Measurements from ENCODE around the gene MYL12A.

MYL12A gene

GRCh38 chr18:3225588-3225987, 22.0 kb upstream of the MYL12A start:
- DNase-seq (ENCODE audit: low spot score): no peak

GRCh38 chr18:3226048-3226447, 21.6 kb upstream of the MYL12A start:
- DNase-seq (ENCODE audit: low spot score): no peak

DNA sequence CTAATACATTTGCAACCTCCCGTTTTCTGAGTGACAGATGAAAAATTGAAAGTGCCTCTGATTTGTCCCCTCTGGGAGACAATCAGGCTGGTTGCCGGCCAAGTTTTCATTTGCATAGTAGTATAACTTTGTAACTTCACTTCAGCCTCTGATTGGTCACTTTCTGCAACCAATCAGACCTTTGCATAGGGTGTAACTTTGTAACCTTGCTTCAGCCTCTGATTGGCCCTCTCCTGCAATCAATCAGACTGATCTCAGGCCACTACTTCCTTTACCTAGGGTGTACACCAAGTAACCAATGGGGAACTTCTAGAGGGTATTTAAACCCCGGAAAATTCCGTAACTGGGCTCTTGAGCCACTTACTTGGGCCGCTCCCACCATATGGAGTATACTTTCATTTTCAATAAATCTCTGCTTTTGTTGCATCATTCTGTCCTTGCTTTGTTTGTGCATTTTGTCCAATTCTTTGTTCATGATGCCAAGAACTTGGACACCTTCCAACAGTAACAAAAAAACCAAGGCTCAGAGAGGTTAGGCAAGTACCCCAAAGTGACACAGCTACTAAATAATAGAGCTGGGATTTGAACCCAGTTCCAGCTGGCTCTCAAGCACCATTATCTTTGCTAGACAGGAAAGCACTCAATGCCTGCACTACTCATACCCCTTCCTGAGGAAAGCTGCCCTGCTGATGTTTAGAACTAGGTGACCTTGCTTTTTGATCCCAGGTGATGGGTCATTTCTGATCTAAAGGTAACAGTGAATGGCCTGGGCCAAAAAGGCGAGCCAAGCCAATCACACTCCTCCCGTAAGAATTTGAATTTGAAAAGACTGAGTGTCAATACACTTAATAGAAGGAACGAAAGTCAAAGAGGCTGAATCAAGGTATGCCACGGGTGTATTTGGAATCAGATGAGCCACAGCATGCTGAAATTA, 16.9 kb upstream of the MYL12A start:
- DNase-seq (ENCODE audit: low spot score): peak; percentile 57

DNA sequence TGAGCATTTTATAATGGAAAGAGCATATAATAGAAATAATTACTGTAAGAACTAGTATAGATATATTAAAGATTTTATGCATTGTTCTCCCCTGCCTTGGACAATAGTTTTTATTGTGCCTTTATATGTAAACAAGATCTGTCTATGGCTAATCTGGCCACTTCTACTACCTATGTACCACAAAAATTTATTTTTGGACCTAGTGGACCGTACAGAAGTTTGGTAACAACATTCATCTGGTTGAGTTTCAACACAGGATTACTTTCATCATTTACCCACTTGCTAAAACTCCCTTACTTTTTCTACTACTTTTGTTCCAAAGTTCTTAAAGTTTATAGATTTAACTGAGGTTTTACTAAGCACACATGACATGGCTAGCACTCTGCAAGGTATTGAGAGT, 14.6 kb upstream of the MYL12A start:
- DNase-seq (ENCODE audit: low spot score): no peak

DNA sequence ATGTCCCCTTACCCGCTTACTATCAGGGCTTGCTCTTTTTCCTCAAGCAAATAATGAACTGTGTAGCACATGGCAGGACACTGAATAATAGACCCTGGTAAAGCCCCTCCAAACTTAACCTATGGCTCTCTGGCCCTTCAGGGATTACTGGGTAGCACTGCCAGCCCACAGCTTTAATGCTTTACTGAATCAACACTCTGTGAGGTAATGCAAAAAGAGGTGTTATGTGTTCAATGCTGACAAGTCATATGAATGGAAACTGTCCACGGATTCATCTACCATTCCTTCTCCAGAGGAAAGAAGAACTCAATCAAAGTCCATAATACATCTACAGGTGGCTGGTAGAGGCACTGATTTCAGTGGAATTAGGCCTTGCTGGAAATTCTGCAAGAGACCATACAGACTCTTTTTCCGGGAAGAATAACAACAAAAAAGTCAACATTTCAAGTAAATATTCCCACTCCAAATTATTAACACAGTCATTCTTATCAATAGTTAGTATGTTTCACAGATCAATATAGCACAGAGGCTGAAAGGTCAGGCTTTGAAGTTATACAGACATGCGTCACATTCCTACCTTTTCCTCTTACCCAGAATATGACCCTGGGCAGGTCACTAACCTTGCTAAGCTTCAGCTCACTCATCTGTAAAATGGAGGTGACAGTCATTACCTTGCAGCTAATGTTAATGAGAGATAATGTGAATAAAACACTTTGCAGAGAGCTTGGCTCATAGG, 14.0 kb upstream of the MYL12A start:
- no peak for DNase-seq (ENCODE audit: low spot score)

GRCh38 chr18:3234457-3234856, 13.1 kb upstream of the MYL12A start:
- DNase-seq (ENCODE audit: low spot score): no peak

GRCh38 chr18:3235846-3236245, 11.8 kb upstream of the MYL12A start:
- no peak for DNase-seq (ENCODE audit: low spot score)

- no peak for DNase-seq (ENCODE audit: low spot score)
Measured at GRCh38 chr18:3236470-3236869, 11.1 kb upstream of the MYL12A start.

DNA sequence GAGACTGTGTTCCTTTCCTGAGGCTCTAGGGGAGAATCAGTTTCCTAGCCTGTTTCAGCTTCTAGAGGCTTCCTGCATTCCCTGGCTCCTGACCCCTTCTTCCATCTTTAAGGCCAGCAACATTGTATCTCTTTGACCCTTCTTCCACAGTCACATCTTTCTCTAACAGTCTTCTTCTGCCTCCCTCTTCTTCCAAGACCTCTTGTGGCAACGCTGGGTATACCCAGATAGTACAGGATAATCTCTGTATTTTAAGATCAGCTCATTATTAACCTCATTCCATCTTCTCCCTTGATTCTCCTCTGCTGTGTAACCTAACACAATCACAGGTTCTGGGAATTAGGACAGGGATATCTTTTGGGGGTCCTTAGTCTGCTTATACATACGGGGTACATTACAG, 8.9 kb upstream of the MYL12A start:
- DNase-seq (ENCODE audit: low spot score): no peak

- no peak for DNase-seq (ENCODE audit: low spot score)
Measured at GRCh38 chr18:3245185-3245564, 2.4 kb upstream of the MYL12A start.

GRCh38 chr18:3245853-3246634, 1.6 kb upstream of the MYL12A start:
- peak; percentile 88 for DNase-seq (ENCODE audit: low spot score)

- DNase-seq (ENCODE audit: low spot score): no peak
Measured at GRCh38 chr18:3246635-3247239, 864 bp upstream of the MYL12A start.

DNA sequence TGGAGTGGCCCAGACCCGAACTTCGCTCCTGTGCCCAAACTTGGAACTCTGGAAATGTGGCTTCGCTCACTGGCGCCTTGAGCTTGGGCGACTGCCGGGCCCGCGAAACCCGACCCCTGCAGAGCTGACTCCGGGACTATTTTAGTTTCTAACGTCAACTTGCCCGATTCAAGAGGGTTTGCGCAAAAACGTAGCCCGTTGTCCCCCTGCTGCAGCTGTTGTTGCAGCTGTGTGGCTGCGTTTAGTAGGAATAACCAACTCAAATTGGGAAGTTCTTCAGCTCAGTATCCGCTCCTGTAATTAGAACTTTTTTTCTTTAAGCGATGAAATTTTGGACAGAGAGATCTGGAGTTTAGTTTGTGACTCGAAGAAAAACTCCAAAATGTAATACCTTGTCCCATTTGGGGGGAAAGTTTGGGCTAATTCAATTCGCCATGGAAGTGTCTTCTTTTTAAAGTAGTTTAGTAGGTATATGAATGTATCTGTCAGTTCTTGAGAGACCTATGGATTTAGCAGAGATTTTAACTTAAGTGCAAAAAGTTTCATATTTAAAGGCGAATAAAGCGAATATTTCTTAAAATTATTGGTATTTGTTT, 559 bp downstream of the MYL12A start:
- no peak for DNase-seq (ENCODE audit: low spot score)

DNA sequence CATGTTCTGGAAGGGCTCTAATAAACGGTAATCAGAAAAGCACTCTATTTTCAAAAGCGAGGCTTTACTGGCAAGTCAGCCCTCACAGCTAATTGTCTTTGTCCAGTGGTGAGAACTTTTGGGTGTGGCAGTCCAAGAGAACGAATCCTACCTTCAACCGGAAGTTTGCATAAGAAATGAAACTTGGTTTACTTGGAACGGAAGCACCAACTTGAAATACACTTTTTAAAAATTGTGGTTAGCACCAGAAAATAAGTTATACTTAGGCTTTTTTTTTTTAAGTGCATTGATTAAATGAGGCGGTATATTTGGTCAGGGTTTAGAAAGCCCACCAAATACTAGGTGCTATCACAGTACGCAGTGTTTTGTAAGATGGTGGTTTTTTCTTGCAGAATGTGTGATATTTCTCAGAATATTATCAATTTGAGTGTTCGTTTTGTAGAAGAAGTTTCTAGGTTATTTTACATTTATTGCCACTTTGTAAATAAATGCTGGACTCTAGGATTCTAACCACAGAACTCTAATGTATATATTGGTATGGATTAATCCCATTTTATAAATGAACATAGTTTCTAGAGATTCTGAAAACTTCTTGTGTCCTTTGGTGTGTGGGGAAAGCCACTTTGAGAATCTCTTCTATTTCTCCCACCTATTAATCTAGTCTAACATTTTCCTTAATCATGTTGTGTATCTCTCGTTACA, 1.2 kb downstream of the MYL12A start:
- DNase-seq (ENCODE audit: low spot score): peak; percentile 78

GRCh38 chr18:3250237-3251107, 2.9 kb downstream of the MYL12A start:
- DNase-seq (ENCODE audit: low spot score): peak; percentile 51

DNA sequence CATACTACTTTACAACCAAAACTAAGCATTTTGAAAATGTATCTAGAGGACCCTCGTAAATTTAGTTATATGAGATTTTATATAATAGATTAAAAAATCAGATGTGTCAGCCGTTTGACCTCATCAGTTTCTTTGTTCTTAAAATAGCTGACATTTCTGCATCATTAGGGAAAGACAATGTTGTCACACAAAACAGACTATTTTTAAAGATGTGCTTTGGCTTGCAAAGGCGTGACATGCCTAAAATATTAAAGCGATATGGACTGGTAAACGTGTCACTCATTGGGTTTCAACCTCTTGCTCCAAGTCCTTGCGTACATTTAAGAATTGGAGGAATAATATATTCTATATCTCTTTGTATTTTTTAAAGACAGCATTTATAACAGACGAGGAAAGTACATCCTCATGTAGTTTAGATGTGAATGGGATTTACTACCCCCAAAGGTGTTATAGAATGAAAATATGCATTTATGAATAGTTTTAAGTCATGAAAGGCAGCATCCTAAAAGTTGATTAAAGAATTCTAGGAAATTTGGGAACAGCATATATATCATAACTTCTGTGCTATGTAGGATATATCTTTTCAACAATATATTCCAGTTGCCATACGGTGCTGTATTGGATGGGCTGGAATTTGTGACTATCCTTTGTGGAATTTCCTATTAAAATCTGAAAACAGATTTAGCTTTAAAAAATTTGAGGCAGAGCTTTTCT, 3.8 kb downstream of the MYL12A start:
- no peak for DNase-seq (ENCODE audit: low spot score)

DNA sequence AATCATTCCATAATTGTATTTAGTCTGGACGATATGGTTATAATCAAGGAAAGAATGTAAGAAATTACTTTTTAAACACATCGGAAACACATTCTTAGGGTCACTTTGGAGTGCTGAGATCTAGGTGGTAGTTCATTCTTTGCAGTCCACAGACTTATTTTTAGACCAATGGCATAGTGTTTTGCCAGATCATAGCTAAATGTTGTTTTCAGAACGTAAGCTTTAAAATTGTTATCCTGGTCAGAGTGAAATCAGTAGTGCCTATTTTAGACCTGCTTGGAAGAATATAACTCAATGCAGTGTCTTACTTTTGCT, 4.3 kb downstream of the MYL12A start:
- no peak for DNase-seq (ENCODE audit: low spot score)

DNA sequence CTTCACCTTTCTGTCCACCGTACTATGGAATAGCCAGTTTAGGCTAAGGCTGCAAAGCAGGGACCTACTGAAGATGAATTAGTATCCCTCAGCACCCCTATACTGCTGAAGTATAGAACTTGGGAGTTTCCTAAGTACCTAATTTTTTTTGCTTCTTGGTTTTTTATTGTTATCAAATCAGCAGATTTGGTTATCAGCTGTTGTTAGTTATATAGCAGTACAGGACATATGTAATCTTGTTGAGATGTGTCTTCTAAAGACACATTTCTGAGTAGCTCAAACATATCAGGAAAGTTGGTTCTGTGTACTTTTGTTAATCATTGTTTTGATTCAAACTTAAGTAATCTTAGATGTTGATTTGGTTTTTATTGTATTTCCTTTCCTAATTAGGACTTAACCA, 5.2 kb downstream of the MYL12A start:
- no peak for DNase-seq (ENCODE audit: low spot score)

GRCh38 chr18:3254725-3255124, 7.1 kb downstream of the MYL12A start:
- DNase-seq (ENCODE audit: low spot score): no peak
